ENCODE results near the gene LRRC55.
"Not testable (repeated sequence)": the region's sequence is repeated elsewhere in the genome, so short reads cannot be mapped to it uniquely, and the experiment has no call there.

Gene LRRC55

DNA sequence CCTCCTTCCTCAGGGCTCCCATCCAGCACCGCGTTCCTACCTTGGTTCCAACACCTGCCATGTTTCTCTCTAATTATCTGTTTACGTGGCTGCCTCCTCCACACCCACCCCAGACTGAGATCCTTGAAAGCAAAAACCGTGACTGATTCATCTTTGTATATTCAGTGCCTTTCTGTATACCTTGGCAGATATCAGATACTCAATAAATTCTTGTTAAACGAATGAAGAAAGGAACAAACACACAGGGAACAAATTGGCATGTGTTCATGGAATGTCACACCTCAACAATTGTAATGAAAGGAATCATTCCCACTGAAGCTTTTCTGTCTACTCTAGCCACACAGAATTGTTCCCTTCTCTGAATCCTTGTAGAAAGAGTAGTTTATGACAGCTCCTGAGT lies 20.4 kb upstream of the LRRC55 start:
- DNase-seq (ENCODE audit: low read depth, low spot score), result no peak

DNA sequence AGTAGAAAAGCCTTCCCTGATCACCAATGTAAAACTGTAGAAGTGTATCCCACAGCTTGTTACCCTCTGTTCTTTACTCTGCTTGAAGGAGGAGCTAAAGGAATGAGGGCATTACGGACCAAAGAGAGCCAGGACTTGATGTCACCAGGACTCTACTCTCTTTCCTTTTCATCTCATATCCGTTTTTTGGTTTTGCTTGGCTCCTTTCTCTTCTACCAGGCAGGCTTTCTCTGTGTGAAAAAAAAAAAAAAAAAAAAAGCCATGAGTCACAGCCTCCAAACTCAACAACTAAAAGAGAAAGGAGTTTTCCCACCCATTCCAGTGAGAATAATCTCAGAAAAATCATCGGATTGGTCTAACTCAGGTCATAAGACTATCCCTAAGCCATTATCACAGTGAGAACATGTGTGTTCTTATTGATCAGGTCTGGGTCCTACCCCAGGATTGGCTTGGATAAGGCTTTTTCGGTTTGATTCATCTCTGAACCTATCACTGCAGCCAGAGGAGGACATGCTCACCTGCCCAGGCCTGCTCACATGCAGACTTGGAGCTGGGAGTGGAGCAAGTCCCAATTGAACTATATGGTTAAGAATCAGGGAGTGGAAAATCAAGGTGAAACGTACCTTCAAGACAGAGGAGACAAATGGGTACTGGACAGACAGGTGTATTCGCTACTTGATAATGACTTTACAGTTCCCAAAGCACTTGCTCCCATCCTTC lies 19.4 kb upstream of the LRRC55 start:
- DNase-seq (ENCODE audit: low read depth, low spot score), result no peak

- no peak for DNase-seq (ENCODE audit: low read depth, low spot score)
Measured at GRCh38 chr11:57163160-57163868, 18.4 kb upstream of the LRRC55 start.

DNA sequence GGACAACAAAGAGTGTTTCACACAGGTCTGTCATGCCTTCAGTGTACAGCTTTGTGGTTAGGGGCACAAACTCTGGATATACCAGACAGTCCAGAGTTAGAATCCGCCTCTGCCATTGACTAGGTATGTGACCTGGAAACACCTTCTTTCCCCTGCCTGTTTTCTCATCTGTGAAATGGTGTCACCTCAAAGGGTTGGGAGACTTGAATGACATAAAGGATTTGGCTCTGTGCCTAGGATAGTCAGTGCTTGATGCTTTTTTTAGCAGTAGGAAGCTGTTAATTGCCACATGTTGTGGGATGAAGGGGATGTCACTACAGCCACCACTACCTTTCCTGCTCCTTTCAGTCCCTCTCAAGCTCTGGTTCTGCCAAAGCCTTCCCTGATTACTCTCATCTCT lies 17.4 kb upstream of the LRRC55 start:
- no peak for DNase-seq (ENCODE audit: low read depth, low spot score)

- no peak for DNase-seq (ENCODE audit: low read depth, low spot score)
Measured at GRCh38 chr11:57167125-57167846, 14.5 kb upstream of the LRRC55 start.

DNA sequence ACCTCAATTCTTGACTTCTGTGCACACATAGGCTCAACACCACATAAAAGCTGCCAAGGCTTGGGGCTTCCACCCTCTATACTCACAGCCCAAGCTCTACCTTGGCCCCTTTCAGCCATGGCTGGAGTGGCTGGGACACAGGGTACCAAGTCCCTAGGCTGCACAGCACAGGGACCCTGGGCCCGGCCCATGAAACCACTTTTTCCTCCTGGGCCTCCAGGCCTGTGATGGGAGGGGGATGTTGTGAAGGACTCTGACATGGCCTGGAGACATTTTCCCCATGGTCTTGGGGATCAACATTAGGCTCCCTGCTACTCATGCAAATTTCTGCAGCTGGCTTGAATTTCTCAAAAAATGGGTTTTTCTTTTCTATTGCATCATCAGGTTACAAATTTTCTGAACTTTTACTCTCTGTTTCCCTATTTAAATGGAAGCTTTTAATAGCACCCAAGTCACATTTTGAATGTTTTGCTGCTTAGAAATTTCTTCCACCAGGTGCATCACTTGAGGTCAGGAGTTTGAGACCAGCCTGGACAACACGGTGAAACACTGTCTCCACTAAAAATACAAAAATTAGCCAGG lies 11.9 kb upstream of the LRRC55 start:
- not testable (repeated sequence) for DNase-seq (ENCODE audit: low read depth, low spot score)

DNA sequence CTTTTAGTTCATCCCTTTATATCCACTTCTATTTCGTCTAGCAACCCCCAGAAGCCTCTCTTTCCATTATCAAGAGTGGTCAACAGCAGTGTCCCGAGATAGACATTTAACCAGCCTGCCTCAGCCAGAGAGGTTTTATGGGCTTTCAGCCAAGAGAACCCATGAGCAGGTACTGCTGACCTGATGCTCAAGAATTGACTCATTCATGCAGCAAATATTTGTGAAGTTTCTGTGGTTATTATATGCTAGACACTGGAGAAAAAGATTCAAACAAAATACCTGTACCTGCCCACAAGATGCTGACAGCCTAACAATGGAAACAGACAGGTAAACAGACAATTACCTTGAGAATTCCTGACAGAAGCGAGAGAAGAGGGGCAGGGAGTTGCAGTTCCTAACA lies 9.7 kb upstream of the LRRC55 start:
- no peak for DNase-seq (ENCODE audit: low read depth, low spot score)

- DNase-seq (ENCODE audit: low read depth, low spot score), result no peak
Measured at GRCh38 chr11:57174656-57175055, 7.1 kb upstream of the LRRC55 start.

GRCh38 chr11:57175478-57175877 lies 6.3 kb upstream of the LRRC55 start:
- DNase-seq (ENCODE audit: low read depth, low spot score), result no peak

DNA sequence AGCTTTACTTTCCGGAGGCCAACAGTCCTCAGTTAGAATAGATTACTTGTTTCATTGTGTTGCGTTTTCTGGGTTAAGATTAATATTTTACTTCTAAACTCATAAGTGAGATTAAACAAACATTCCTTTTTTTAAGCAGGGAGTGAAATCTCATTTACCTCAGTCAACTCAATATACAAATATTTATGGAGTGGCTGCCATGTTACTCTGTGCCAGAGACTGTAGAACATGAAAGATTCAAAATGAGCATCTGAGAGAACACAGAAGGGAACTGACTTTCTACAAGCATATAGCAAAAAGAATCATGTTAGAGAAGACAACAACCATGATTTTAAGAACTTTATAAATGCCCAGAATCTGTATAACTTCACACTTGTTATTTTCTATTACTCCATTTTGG lies 3.4 kb upstream of the LRRC55 start:
- DNase-seq (ENCODE audit: low read depth, low spot score), result no peak

GRCh38 chr11:57179681-57180080 lies 2.1 kb upstream of the LRRC55 start:
- no peak for DNase-seq (ENCODE audit: low read depth, low spot score)

DNA sequence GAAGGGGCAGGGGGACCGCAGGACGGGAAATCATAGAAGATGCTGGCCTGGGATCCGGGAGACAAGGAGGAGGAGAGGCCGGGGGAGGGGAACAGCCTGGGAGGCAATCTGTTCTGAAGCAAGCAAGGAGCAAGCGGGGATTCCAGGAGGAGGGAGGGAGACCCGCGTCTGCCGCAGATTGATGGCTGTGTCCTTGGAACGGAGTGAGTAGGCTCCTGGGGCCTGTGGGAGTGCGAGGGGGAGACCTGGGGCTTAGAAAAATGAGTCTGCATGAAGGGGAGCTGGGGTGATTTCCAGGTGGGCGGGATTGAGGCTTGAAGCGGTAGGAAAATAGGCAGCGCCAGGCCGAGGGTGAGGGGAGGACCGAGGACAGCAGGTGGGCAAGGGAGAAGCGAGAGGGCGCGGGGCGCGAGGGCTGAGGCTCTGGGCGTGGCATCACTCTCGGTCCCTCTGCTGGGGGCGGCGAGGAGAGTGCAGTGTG lies 1.6 kb upstream of the LRRC55 start:
- DNase-seq (ENCODE audit: low read depth, low spot score), result no peak

DNA sequence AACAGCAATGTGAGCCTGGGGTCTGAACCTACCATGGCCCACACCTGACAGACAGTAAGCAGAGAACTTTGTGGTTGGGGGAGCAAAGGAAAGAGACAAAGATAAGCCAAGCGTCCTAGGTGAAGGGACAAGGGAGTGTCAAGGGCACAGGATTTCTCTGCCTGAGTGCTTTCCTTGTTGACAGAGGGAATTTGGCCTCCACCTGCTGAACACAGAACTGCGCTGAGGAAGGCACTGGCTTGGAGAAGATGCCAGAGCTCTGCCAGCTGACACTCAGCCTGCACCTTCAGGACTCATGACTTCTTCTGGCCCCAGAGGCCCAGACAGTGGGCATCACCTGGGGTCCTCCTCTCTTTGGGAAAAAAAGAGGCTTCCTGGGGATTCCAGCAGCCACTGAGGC lies 789 bp upstream of the LRRC55 start:
- DNase-seq (ENCODE audit: low read depth, low spot score), result no peak

DNA sequence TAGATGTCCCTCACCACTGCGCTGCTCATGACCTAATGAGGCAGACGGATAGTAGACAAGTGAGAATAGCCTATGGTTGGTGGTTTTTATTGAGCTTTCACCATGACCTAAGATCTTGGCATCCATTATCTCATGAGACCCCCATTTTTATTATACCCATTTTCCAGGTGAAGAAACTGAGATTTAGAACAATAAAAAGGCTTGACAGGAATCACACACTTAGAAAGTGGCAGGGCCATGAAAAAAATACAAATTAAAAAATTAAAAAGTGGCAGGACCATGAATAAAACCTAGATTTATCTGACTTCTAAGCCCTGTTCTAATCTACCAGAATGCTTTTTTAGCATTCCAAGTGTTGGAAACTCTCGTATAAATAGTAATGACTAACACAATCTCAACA lies 1.1 kb downstream of the LRRC55 start:
- no peak for DNase-seq (ENCODE audit: low read depth, low spot score)

GRCh38 chr11:57190548-57190947 lies 8.8 kb downstream of the LRRC55 start:
- no peak for DNase-seq (ENCODE audit: low read depth, low spot score)

DNA sequence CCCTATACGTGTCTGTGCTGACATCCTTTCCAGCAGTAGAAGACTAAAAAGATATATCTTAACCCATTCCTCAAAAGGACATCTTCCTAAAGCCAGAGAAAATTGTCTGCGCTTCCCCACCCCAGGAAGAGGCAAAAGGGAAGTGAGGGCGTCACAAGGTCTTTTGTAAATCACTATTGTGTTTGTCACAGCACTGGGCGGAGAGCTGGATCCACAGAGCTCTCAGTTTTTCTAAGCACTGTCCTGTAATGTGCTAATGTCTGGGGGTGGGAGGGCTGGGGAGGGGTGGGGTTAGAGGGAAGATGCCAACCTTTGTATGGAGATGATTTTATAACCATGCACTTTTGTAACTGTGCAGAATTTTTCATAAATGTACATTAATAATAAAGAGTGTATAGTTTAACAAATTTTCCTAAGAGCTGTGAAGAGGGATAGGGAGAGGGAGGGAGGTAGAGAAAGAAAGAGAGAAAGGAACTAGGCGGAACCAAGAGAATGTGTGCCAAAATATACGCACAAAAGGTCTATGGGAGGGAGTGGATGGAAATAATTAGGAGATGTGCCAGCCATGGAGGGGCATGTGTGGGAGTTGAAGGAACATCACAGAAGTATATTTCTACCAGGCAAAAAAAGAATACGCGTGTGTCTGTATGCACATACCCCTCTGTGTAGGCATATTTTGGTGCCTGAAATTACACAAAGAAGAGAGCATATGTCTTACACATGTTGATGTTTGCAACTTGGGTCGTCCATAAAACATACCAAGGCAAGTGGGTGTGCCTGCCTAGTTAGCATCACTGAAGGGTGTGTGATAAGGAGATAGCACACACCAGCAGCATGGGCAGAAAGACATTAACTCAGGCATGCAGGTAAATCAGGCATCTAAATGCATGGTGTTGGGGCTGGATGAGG lies 9.8 kb downstream of the LRRC55 start:
- no peak for DNase-seq (ENCODE audit: low read depth, low spot score)

DNA sequence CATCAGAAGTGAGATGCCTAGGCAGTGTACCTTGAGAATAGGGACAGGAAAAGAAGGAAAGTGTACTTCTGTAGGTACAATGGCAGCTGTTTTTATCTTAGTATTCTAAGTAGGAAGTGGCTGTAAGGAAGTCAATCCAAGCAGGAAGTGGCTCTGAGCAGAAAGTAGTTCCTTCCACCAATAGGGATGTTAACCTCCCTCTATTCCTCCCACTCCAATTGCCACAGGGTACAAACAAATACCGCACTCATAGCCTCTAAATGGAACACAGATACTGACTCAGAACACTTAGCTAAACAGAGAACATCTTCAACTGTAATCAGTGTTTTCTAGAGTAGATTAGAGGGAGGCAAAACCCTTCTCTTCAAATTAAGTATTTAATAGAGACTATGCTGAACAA lies 10.6 kb downstream of the LRRC55 start:
- no peak for DNase-seq (ENCODE audit: low read depth, low spot score)

- DNase-seq (ENCODE audit: low read depth, low spot score), result no peak
Measured at GRCh38 chr11:57196596-57196995, 14.8 kb downstream of the LRRC55 start.

DNA sequence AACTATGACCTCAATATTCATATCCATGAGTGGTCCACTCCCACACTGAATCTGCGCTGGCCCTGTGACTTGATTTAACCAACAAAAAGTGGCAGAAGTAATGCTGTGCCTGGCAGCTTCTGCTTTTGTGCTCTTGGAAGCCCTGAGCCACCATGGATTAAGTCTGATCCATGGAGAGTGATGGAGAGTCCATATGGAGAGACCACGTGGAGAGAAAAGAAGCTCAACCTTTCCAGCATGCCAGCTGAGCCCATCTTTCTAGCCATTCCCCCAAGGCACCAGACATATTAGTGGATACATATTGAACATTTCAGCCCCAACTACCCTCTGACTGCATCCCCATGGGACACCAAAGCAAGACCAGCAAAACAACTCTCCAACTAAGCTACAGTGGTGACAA lies 16.0 kb downstream of the LRRC55 start:
- DNase-seq (ENCODE audit: low read depth, low spot score), result no peak

GRCh38 chr11:57199330-57199729 lies 17.6 kb downstream of the LRRC55 start:
- no peak for DNase-seq (ENCODE audit: low read depth, low spot score)

DNA sequence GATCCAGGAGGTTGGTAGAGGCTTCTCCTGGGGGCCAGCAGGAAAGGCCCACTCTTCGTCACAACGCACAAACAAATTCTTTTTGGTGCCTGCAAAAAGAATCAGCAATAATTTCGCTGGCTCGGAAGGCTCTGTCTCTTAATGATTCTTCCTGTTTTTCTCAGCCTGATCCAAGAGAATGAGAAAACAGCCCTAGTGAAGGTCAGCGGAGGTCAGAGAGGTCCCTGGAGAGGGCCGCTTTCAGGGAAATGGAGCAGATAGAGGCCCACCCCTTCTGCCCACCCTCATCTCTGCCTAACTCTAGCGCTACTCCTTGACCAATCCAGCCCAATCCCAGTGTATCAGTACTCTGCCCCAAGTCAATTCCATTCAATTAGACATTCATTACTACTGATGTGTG lies 19.2 kb downstream of the LRRC55 start:
- DNase-seq (ENCODE audit: low read depth, low spot score), result no peak

All from brain pericyte (primary cell).